Caco-2 (cell line): Measurements from ENCODE around the gene EML3. TPM values are rescaled to one million over a fixed set of nuclear protein-coding genes. Genes with fewer than 3 reads are reported as not detected.

Experiments
- BruUV-seq: library from RNA; stranded (reverse); fragments of 400-500 nt; replicated peaks from 2 replicates; lab custom pipeline; 2021; lab: Mats Ljungman, UMichigan
- CTCF ChIA-PET: fragments of 300-600 bp; sonication (Branson Sonifier 250); formaldehyde crosslinking; loops from one replicate; lab custom pipeline; 2022; ENCODE audit warnings: antibody characterized with exemption; lab: Charles Lee
- POLR2A ChIA-PET: fragments of 300-600 bp; sonication (Branson Sonifier 250); formaldehyde crosslinking; loops from one replicate; lab custom pipeline; 2022; ENCODE audit warnings: antibody characterized with exemption; lab: Charles Lee
- DNase-seq, 2 experiments: peaks; one replicate each; pipeline versions ENCODE4 v3.0.0 to v3.0.0-alpha.2; 2020 to 2022
- H3K27me3 ChIP-seq: replicated peaks from 2 replicates; pipeline ENCODE4 v1.6.0; 2011; ENCODE audit warnings: low read length; ENCODE audit not compliant: control insufficient read depth, insufficient read depth
- H3K36me3 ChIP-seq: 2 replicates; pipeline ENCODE4 v1.5.1; 2011; ENCODE audit warnings: low read length; ENCODE audit not compliant: control insufficient read depth, insufficient read depth
- H3K4me1 ChIP-seq: fragments of 250-450 bp; sonication (Bioruptor Pico); 2 replicates; pipeline ENCODE4 v1.5.1; 2020; ENCODE audit warnings: mild to moderate bottlenecking
- H3K4me3 ChIP-seq: 2 replicates; pipeline ENCODE4 v1.5.1; 2011; ENCODE audit warnings: low read depth, mild to moderate bottlenecking, control low read depth, low read length
- H3K9me3 ChIP-seq: fragments of 250-450 bp; sonication (Bioruptor Pico); 2 replicates; pipeline ENCODE4 v1.5.1; 2020; ENCODE audit warnings: mild to moderate bottlenecking, moderate library complexity
- H3K27ac Mint-ChIP-seq: one replicate; pipeline ENCODE4 v1.8.0; 2022; ENCODE audit warnings: mixed read lengths; ENCODE audit not compliant: unreplicated experiment
- H3K27me3 Mint-ChIP-seq: one replicate; pipeline ENCODE4 v1.8.0; 2022; ENCODE audit warnings: mixed read lengths; ENCODE audit not compliant: insufficient read depth, unreplicated experiment
- H3K36me3 Mint-ChIP-seq: one replicate; pipeline ENCODE4 v1.8.0; 2022; ENCODE audit warnings: mild to moderate bottlenecking, mixed read lengths; ENCODE audit not compliant: insufficient read depth, unreplicated experiment
- H3K4me1 Mint-ChIP-seq: one replicate; pipeline ENCODE4 v1.8.0; 2022; ENCODE audit warnings: low read depth, mixed read lengths; ENCODE audit not compliant: unreplicated experiment
- H3K4me3 Mint-ChIP-seq: one replicate; pipeline ENCODE4 v1.8.0; 2022; ENCODE audit warnings: mild to moderate bottlenecking, moderate library complexity, mixed read lengths; ENCODE audit not compliant: unreplicated experiment
- H3K9me3 Mint-ChIP-seq: one replicate; pipeline ENCODE4 v1.8.0; 2022; ENCODE audit warnings: mixed read lengths; ENCODE audit not compliant: unreplicated experiment
- CTCF ChIP-seq, 2 experiments: fragments of 200-600 bp in 1 of 2; IDR thresholded peaks; 1 replicate in 1 of 2; 2 replicates in 1 of 2; pipeline versions ENCODE4 v1.5.1 to v1.8.0; 2011 to 2022; ENCODE audit warnings: antibody characterized with exemption in 1 of 2, control low read depth in 1 of 2, inconsistent platforms in 1 of 2, low read depth in 1 of 2, low read length in 1 of 2, mild to moderate bottlenecking in 1 of 2, moderate library complexity in 1 of 2; ENCODE audit not compliant: insufficient read depth in 1 of 2, severe bottlenecking in 1 of 2, unreplicated experiment in 1 of 2
- intact Hi-C: fragments of 100-400 bp; cut with micrococcal nuclease; formaldehyde crosslinking; loops from one replicate; pipeline ENCODE4 v1.10.0; 2022; ENCODE audit not compliant: unreplicated experiment
- total RNA-seq: library from RNA; stranded (reverse); gene quantifications from 2 replicates; pipeline ENCODE4 v1.2.3, GENCODE V29; 2022

The EML3 gene
- total RNA-seq, 1 experiment from 2014 or later = 61.2 TPM

GRCh38 chr11:62649486-62649885 lies 36.9 kb upstream of the EML3 start:
- Mint-ChIP-seq H3K4me1 (peaks cover 7% of the 10 kb centered on the region), H3K36me3 (peaks cover 57% of the 10 kb centered on the region), H3K27me3 (no peaks in the 10 kb centered on the region), H3K27ac (no peak overlapping the region), H3K4me3 (no peak overlapping the region), H3K9me3 (no peaks in the 10 kb centered on the region)
- H3K4me1 ChIP-seq = peaks cover 23% of the 10 kb centered on the region
- POLR2A ChIA-PET = interaction anchor here (4.5 kb wide), 1 partner anchor 16 kb away, joined by 43 read pairs; the partner anchor contains the start of genes C11orf98 and CSKMT
- no peaks in the 10 kb centered on the region for H3K27me3 ChIP-seq
- no peak overlapping the region for H3K4me3 ChIP-seq
- peaks cover 2% of the 10 kb centered on the region; the same call in 1 of the 2 replicates for H3K36me3 ChIP-seq
- no TSS peak for BruUV-seq
- intact Hi-C loops = loop anchor here (5.0 kb wide), 1 partner anchor 37 kb away; the partner anchor contains the start of genes EML3 and ROM1
- TF ChIP-seq CTCF (IDR thresholded peaks at IDR 0.05; ENCODE audit: insufficient read depth in 1 of 2, low read depth in 1 of 2, low read length in 1 of 2, severe bottlenecking in 1 of 2, unreplicated experiment in 1 of 2) = no peak
- no peaks in the 10 kb centered on the region for H3K9me3 ChIP-seq
- no peak for DNase-seq
- CTCF ChIA-PET = no interaction called here

GRCh38 chr11:62648967-62649364 lies 36.4 kb upstream of the EML3 start:
- Mint-ChIP-seq H3K27ac (no peak overlapping the region), H3K9me3 (no peaks in the 10 kb centered on the region), H3K4me3 (no peak overlapping the region), H3K27me3 (no peaks in the 10 kb centered on the region), H3K36me3 (peaks cover 62% of the 10 kb centered on the region), H3K4me1 (peaks cover 7% of the 10 kb centered on the region)
- H3K36me3 ChIP-seq = peaks cover 3% of the 10 kb centered on the region; the same call in 1 of the 2 replicates
- no peak for DNase-seq
- H3K4me3 ChIP-seq = no peak overlapping the region
- POLR2A ChIA-PET = interaction anchor here (0.6 to 4.5 kb wide), 2 partner anchors 16 to 75 kb away, joined by 3 to 43 read pairs; partner anchors contain the start of genes C11orf98, CSKMT and EEF1G
- no peaks in the 10 kb centered on the region for H3K27me3 ChIP-seq
- BruUV-seq = no TSS peak
- H3K9me3 ChIP-seq = no peaks in the 10 kb centered on the region
- CTCF ChIA-PET = no interaction called here
- no peak for TF ChIP-seq CTCF (IDR thresholded peaks at IDR 0.05; ENCODE audit: insufficient read depth in 1 of 2, low read depth in 1 of 2, low read length in 1 of 2, severe bottlenecking in 1 of 2, unreplicated experiment in 1 of 2)
- intact Hi-C loops = loop anchor here (5.0 kb wide), 1 partner anchor 37 kb away; the partner anchor contains the start of genes EML3 and ROM1
- peaks cover 19% of the 10 kb centered on the region for H3K4me1 ChIP-seq

- H3K27me3 ChIP-seq = no peaks in the 10 kb centered on the region
- no peak overlapping the region for H3K27ac Mint-ChIP-seq
- ChIA-PET POLR2A (interaction anchor here (0.6 to 4.5 kb wide), 2 partner anchors 17 to 75 kb away, joined by 3 to 43 read pairs; partner anchors contain the start of genes C11orf98, CSKMT and EEF1G), CTCF (no interaction called here)
- BruUV-seq = no TSS peak
- peaks cover 19% of the 10 kb centered on the region for H3K4me1 ChIP-seq
- no peaks in the 10 kb centered on the region for H3K27me3 Mint-ChIP-seq
- H3K9me3 Mint-ChIP-seq = no peaks in the 10 kb centered on the region
- peaks cover 7% of the 10 kb centered on the region for H3K4me1 Mint-ChIP-seq
- TF ChIP-seq CTCF (IDR thresholded peaks at IDR 0.05; ENCODE audit: insufficient read depth in 1 of 2, low read depth in 1 of 2, low read length in 1 of 2, severe bottlenecking in 1 of 2, unreplicated experiment in 1 of 2) = no peak
- DNase-seq = no peak
- peaks cover 61% of the 10 kb centered on the region for H3K36me3 Mint-ChIP-seq
- peaks cover 5% of the 10 kb centered on the region; the same call in 1 of the 2 replicates for H3K36me3 ChIP-seq
- no peak overlapping the region for H3K4me3 ChIP-seq
- H3K9me3 ChIP-seq = no peaks in the 10 kb centered on the region
- H3K4me3 Mint-ChIP-seq = no peak overlapping the region
- intact Hi-C loops = loop anchor here (5.0 kb wide), 1 partner anchor 36 kb away; the partner anchor contains the start of genes EML3 and ROM1
These were observed 35.8 kb upstream of the EML3 start for GRCh38 chr11:62648185-62648966.
